ENCODE data around the gene R3HDM2. TPM values are rescaled to one million over a fixed set of nuclear protein-coding genes. Genes with fewer than 3 reads are reported as not detected.

The R3HDM2 gene
- total RNA-seq, 2 donors from 2014 or later: 49.7 to 51.8 TPM

DNA sequence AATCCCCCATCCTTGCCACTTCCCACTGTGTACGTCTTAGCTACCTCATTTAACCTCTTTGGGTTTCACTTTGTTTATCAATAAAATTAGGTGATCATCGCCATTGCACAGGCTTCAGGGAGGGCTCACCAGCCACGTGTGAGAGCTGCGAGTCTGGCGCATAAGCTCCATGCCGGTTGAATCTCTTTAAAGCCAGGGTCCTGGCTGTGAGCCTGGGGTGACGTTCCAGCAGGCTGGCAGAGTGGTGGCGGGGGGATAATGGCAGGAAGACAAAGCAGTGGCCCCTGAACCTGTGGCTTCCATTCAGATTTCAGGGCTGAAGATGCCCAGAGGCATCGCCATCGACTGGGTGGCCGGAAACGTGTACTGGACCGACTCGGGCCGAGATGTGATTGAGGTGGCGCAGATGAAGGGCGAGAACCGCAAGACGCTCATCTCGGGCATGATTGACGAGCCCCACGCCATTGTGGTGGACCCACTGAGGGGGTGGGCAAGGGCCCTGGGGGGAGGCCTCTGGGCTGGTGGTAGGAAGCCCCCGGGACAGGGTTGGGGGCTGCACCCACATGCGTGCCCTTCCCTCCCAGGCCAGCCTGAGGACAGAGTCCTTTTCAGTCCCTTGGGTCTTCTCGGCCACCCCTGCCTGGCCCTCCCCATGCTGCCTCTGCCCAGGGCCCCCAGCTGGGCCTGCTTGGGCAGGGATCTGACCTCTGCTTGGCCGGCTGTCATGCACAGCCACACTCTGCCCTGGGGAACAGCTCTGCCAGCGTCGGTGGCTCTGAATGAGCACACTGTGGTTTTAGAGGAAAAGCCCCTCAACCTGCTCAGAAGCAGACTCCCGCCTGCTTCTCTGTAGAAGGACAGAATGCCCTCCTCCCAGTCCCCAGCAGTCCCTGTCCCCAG lies 222.9 kb downstream of the R3HDM2 start:
- DNase-seq (ENCODE audit: low spot score): no peak
- intact Hi-C loops (cut with DNase I): no loop called here

DNA sequence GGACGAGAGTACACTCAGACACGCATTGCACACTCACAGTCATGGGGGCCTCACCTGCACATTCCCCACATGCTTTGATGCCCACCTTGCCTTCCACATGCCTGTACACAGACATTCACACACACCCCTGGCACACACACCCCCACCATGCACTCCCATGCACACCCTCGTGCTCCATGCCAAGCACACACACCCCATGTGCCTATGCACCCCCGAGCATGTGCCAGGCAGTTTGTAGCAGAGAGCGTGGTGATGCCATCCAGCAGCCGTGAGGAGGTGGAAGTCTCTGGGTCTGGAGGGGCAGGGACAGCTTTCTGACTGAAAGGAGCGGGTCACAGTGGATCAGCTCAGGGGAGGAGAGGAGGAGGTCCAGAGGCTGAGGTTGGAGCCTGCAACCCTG lies 224.9 kb downstream of the R3HDM2 start:
- intact Hi-C loops (cut with DNase I): no loop called here
- no peak for DNase-seq (ENCODE audit: low spot score)

DNA sequence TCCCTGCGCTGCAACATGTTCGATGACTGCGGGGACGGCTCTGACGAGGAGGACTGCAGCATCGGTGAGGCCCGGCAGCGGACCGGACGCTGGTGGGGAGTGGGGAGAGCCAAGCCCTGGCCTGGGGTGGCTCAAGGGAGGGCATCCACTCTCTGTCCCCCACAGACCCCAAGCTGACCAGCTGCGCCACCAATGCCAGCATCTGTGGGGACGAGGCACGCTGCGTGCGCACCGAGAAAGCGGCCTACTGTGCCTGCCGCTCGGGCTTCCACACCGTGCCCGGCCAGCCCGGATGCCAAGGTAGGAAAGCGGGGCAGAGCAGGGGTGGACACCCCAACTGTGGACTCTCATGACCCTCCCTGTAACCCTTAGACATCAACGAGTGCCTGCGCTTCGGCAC lies 225.7 kb downstream of the R3HDM2 start:
- no peak for DNase-seq (ENCODE audit: low spot score)
- intact Hi-C loops (cut with DNase I): no loop called here

DNA sequence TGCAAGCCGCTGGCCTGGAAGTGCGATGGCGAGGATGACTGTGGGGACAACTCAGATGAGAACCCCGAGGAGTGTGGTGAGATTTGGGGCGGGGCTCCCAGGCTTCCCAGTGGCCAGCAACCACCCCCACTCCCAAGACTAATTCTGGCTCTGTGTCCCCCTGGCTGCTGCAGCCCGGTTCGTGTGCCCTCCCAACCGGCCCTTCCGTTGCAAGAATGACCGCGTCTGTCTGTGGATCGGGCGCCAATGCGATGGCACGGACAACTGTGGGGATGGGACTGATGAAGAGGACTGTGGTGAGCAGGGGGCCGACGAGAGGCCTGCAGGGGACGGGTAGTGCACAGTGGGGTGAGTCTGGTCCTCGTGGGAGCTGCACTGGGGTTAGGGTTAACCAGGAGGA lies 226.4 kb downstream of the R3HDM2 start:
- intact Hi-C loops (cut with DNase I): no loop called here
- no peak for DNase-seq (ENCODE audit: low spot score)

DNA sequence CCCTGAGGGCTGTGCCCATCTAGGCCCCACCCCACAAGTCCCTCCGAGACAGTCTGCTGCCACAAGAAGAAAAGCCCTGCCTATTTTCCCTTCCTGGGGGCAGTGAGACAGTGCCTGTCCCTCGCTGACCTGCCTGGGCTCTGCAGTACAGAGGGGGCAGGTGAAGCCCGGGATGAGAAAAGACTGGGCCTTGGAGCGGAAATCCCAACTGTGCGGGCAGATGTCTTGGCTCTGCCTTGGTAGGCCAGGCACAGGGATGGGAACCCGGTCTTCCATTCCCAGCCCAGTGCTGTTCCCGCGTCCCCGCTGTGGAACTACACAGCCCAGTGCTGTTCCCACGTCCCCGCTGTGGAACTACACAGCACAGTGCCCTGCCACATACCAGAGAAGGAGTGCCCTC lies 227.1 kb downstream of the R3HDM2 start:
- no peak for DNase-seq (ENCODE audit: low spot score)
- intact Hi-C loops (cut with DNase I): no loop called here

Other genes with a start within 250 kb of the R3HDM2 start
- under 1 TPM; 0.24 to 0.79 TPM for gene NXPH4, start 214.2 kb downstream of the R3HDM2 start, total RNA-seq
- 10 to 100 TPM; 53.2 to 53.7 TPM for gene SHMT2, start 201.3 kb downstream of the R3HDM2 start, total RNA-seq
- gene STAC3, start 179.9 kb downstream of the R3HDM2 start, total RNA-seq: 1 to 10 TPM; 1.2 to 2.8 TPM
- not detected for gene INHBC, start 3.7 kb upstream of the R3HDM2 start, total RNA-seq
- gene INHBE, start 24.3 kb upstream of the R3HDM2 start, total RNA-seq: not detected
- 1 to 10 TPM in 1 of 2 donors, under 1 TPM in 1; 0.90 to 3.2 TPM for gene GLI1, start 28.7 kb upstream of the R3HDM2 start, total RNA-seq
- gene ARHGAP9, start 48.8 kb upstream of the R3HDM2 start, total RNA-seq: 10 to 100 TPM; 12.7 to 20.7 TPM
- 100 to 1,000 TPM; 135 to 142 TPM for gene MARS1, start 57.0 kb upstream of the R3HDM2 start, total RNA-seq
- gene DDIT3, start 89.5 kb upstream of the R3HDM2 start, total RNA-seq: 10 to 100 TPM; 34.0 to 43.8 TPM
- 10 to 100 TPM; 46.5 to 49.1 TPM for gene MBD6, start 91.8 kb upstream of the R3HDM2 start, total RNA-seq
- gene DCTN2, start 116.1 kb upstream of the R3HDM2 start, total RNA-seq: 100 to 1,000 TPM in 1 of 2 donors, 10 to 100 TPM in 1; 90.6 to 104 TPM
- gene KIF5A, start 119.0 kb upstream of the R3HDM2 start, total RNA-seq: under 1 TPM; 0.10 to 0.14 TPM
- 10 to 100 TPM; 26.0 to 27.4 TPM for gene PIP4K2C, start 160.1 kb upstream of the R3HDM2 start, total RNA-seq
- gene DTX3, start 173.8 kb upstream of the R3HDM2 start, total RNA-seq: 10 to 100 TPM; 32.4 to 35.6 TPM
- gene ARHGEF25, start 180.4 kb upstream of the R3HDM2 start, total RNA-seq: 10 to 100 TPM; 78.8 to 82.8 TPM
- 1 to 10 TPM; 4.3 to 6.0 TPM for gene B4GALNT1, start 202.2 kb upstream of the R3HDM2 start, total RNA-seq

All from posterior vena cava (tissue), 2 donors.